Body of pancreas (tissue), 4 donors: ENCODE measurements around the gene EFNA5.

Experiments
- POLR2A ChIP-seq, 3 donors: fragments of 450-650 bp; IDR thresholded peaks; one replicate each; pipeline ENCODE4 v1.6.1; 2016; ENCODE audit warnings: antibody characterized with exemption in 3 of 3, mild to moderate bottlenecking in 2 of 3
- TF ChIP-seq, protein P1 (sequence below), 7 experiments: fragments of 450-650 bp in 4 of 7; fragments of 200-600 bp in 3 of 7; sonication (generic) in 3 of 7; IDR thresholded peaks; one replicate each; pipeline ENCODE4 v1.5.1; 2016 to 2019; ENCODE audit warnings: antibody characterized with exemption in 7 of 7

DNA sequence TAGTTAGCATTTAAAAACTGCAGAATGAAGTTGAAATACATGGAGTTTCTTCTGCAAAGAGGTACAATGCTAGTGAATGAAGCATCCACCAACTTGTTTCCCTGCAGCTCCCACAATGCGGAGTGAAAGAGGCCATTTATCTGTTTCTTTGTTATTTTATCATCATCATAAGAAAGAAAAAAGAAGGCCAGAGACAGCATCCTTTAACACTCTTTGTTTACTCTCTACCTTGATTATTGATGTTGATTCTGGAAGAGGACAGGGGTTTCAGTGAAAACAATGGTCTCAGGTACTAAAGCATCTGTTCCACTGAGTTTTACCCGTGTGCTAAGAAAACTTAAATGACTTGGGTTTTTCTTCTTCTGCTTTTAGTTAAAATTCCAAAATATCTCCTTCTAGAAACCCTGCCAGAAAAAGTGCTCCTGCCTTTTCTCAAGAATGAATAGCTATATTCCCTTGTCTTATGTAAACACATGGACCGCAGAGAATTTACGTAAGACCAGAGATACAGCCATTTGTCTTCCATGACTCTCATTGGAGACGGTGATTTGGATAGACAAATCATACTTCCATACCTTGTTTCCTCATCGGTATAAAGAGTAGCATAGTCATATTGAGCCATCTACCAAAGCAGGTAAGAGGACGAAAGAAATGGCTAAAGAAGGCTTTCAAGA is 81.1 kb downstream of the EFNA5 start:
- no peak for TF ChIP-seq POLR2A (IDR thresholded peaks at IDR 0.05)
- TF ChIP-seq, protein P1, sequence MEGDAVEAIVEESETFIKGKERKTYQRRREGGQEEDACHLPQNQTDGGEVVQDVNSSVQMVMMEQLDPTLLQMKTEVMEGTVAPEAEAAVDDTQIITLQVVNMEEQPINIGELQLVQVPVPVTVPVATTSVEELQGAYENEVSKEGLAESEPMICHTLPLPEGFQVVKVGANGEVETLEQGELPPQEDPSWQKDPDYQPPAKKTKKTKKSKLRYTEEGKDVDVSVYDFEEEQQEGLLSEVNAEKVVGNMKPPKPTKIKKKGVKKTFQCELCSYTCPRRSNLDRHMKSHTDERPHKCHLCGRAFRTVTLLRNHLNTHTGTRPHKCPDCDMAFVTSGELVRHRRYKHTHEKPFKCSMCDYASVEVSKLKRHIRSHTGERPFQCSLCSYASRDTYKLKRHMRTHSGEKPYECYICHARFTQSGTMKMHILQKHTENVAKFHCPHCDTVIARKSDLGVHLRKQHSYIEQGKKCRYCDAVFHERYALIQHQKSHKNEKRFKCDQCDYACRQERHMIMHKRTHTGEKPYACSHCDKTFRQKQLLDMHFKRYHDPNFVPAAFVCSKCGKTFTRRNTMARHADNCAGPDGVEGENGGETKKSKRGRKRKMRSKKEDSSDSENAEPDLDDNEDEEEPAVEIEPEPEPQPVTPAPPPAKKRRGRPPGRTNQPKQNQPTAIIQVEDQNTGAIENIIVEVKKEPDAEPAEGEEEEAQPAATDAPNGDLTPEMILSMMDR (IDR thresholded peaks at IDR 0.05) = no peak
